IMR-90 (cell line): ENCODE measurements around the gene CFAP299.
"Not testable (repeated sequence)": the region's sequence is repeated elsewhere in the genome, so short reads cannot be mapped to it uniquely, and the experiment has no call there.

Source experiments
- BHLHE40 ChIP-seq: fragments of 150-350 bp; IDR thresholded peaks from 2 replicates; pipeline ENCODE4 v1.6.1; 2016; ENCODE audit warnings: mild to moderate bottlenecking, low read depth, low read length
- CTCF ChIP-seq: conservative IDR thresholded peaks from 2 replicates; pipeline ENCODE4 v1.5.1; 2012; ENCODE audit warnings: mild to moderate bottlenecking, low read depth, low read length, improper control_type of control experiment
- ELK1 ChIP-seq: fragments of 150-350 bp; IDR thresholded peaks from 2 replicates; pipeline ENCODE4 v1.6.1; 2016; ENCODE audit warnings: low read depth, mild to moderate bottlenecking, low read length, moderate library complexity, borderline replicate concordance
- MAFK ChIP-seq: IDR thresholded peaks from 2 replicates; pipeline ENCODE4 v1.6.1; 2012; ENCODE audit warnings: low read depth, low read length, improper control_type of control experiment
- MAZ ChIP-seq: IDR thresholded peaks from 2 replicates; pipeline ENCODE4 v1.6.1; 2012; ENCODE audit warnings: low read depth, mild to moderate bottlenecking, low read length, improper control_type of control experiment, moderate library complexity, borderline replicate concordance
- MXI1 ChIP-seq: IDR thresholded peaks from 2 replicates; pipeline ENCODE4 v1.6.1; 2012; ENCODE audit warnings: low read depth, mild to moderate bottlenecking, low read length, moderate library complexity, borderline replicate concordance
- POLR2A ChIP-seq: IDR thresholded peaks from 2 replicates; pipeline ENCODE4 v1.6.1; 2012; ENCODE audit warnings: mild to moderate bottlenecking, low read depth, low read length
- RAD21 ChIP-seq: IDR thresholded peaks from 2 replicates; pipeline ENCODE4 v1.6.1; 2012; ENCODE audit warnings: low read length, improper control_type of control experiment
- RCOR1 ChIP-seq: IDR thresholded peaks from 2 replicates; pipeline ENCODE4 v1.6.1; 2012; ENCODE audit warnings: mild to moderate bottlenecking, low read length, improper control_type of control experiment; ENCODE audit not compliant: insufficient replicate concordance
- SMC3 ChIP-seq: fragments of 150-350 bp; IDR thresholded peaks from 2 replicates; pipeline ENCODE4 v1.6.1; 2016; ENCODE audit warnings: low read depth, mild to moderate bottlenecking, antibody characterized with exemption, low read length, moderate library complexity

DNA sequence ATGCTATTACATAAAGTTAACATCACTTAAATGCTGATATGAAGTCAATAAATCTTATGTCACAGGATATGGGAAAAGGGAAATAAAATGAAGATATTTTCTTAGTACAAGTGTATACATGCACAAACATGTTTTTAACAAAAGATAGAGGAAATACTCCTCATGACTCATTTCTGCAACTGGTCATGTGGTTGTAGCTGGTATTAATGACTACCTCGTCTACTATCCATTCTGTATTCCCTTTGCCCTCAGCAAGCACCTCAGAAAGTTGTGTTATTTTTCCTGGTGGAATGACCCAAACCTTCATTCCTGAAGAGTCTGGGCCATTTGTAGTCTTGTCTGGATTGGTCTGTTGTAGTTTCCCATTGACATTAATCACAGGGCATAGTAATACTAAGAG lies 458.1 kb downstream of the CFAP299 start:
- not testable (repeated sequence) for TF ChIP-seq RAD21, MAZ, CTCF, SMC3, BHLHE40, MAFK, POLR2A, ELK1, MXI1, RCOR1
